ENCODE results near the gene HMOX2. TPM values are rescaled to one million over a fixed set of nuclear protein-coding genes. Genes with fewer than 3 reads are reported as not detected.

The HMOX2 gene
- total RNA-seq, 1 donor from 2014 or later, result 47.2 TPM

DNA sequence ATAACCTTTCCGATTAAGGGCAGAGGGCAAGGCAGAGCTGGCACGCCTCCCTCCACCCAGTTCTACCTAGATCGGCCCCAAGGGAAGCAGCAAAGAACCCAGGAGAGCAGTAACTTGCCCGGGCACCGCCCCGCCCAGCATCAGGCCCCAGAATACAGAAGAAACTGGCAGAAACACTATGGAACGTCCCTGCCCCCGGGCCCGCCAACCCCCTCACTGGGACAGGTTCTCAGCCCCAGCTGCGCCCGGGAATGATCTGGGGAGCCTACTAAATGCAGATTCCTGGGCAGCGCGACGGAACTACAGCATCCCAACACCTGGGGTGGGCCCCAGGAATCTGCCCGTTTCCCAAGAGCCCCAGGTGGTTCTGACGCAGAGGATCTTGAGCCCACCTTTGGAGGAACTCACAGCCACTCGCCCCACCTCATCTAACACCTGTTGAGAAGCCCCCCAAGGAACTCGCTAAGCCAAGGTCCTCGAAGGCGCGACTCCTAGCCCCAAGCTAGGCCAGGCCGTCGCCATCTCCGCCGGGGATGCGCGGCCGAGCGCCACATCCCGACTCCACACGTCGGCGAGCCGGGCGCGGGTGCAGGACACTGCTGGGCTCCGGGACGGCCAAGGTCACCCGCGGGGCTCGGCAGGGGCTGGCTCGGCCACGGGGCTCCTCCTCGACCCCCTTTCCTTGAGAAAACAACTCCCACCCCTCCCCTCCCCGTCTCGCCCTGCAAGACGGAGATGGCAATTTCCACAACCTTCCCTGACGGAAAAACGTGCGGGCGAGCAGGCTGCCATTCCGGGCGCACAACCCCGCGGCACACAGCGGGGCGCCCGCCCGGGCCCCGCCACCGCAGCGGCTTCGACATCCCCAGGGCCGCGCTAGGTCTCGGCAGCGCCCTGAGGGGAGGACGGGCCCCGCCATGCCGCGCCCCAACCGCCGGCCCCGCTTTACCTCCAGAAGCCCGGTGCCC is 61.5 kb downstream of the HMOX2 start:
- Mint-ChIP-seq H3K4me1 (ENCODE audit: unreplicated experiment) (peaks cover 19% of the 10 kb centered on the region), H3K36me3 (ENCODE audit: unreplicated experiment) (peaks cover 8% of the 10 kb centered on the region), H3K4me3 (ENCODE audit: unreplicated experiment) (peak overlapping the region; percentile 73), H3K27me3 (ENCODE audit: unreplicated experiment) (no peaks in the 10 kb centered on the region), H3K27ac (ENCODE audit: unreplicated experiment) (peak overlapping the region; percentile 27), H3K9me3 (ENCODE audit: unreplicated experiment) (peaks cover 6% of the 10 kb centered on the region)
- TF ChIP-seq CTCF (IDR thresholded peaks at IDR 0.05), result no peak
- no peak for DNase-seq (ENCODE audit: extremely low spot score, unreplicated experiment)

DNA sequence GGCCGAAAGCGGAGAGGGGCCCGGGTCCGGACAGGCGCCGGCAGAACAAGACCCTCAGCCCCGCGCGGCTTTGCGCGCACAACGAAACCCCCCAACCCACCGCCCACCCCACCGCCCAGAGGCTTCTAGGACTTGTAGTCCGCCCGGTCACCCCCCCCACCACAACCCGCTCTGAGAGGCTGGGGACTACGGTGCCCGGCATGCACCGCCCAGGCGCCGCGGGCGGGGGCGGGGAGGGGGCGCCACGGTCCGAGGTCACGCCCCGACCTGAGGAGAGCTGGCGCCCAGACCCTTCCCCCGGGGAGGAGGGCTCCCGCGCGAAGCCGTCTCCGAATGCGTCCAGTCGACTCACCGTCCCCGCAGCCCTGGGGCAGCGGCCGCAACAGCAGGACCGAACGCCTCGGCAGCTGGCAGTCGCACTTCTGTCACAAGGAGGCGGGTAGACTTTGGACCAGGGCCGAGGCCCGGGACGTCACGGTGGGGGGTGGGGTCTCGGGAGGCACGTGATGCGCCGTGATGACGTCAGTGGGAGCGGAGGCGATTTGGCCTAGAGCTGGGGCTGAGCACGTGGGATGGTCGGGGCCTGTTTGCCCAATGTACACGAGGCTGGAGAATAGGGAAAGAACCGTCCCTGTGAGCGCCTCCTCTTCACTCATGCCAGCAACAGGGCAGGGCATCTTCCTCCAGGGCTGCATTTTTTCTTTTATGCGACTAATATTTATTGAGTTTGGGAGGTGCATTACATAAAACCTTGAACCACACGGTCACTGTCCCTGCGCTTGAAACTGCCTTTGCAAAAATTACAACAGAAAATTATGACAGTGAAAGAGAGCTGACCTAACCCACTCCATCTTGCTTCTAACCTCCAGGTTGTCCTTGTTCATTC is 62.4 kb downstream of the HMOX2 start, which contains the start of gene CDIP1:
TSS of gene CDIP1 (minus strand) at position 424 of the 886 bp plus-strand sequence. CDS start 24,643 bp downstream, outside the sequence.
- peak within 1 kb of the TSS; percentile 73 for H3K4me3 Mint-ChIP-seq (ENCODE audit: unreplicated experiment)
- H3K36me3 Mint-ChIP-seq (ENCODE audit: unreplicated experiment), result peaks cover 4% of the 10 kb centered on the region
- peaks cover 19% of the 10 kb centered on the region for H3K4me1 Mint-ChIP-seq (ENCODE audit: unreplicated experiment)
- peak; percentile 15 for TF ChIP-seq CTCF (IDR thresholded peaks at IDR 0.05)
- H3K9me3 Mint-ChIP-seq (ENCODE audit: unreplicated experiment), result peaks cover 6% of the 10 kb centered on the region
- H3K27ac Mint-ChIP-seq (ENCODE audit: unreplicated experiment), result peak within 1 kb of the TSS; percentile 64
- no peaks in the 10 kb centered on the region for H3K27me3 Mint-ChIP-seq (ENCODE audit: unreplicated experiment)
- peak; percentile 98 for DNase-seq (ENCODE audit: extremely low spot score, unreplicated experiment)

DNA sequence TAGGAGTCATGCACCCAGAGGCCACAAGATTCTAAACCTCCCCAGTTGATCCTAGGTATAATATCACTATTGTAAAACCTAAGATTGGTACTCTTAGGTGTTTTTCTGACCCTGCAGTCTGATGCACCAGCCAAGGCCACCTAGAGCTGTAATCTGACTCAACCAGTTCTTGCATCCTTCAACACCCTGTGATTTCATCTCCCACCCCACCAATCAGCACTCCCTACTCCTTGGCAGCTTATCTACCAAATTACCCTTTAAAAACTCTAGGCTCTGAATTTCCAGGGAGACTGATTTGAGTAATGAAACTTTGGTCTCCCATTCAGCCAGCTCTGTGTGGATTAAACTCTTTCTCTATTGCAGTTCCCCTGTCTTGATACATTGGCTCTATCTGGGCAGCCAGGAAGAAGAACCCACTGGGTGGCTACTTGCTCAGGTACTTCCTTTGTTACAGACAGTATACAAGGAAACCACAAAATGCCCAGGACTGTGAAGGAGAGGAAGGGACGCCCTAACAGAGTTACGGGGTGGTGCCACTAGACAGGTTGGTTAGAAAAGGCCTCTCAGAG is 63.6 kb downstream of the HMOX2 start:
- peaks cover 6% of the 10 kb centered on the region for H3K9me3 Mint-ChIP-seq (ENCODE audit: unreplicated experiment)
- H3K27me3 Mint-ChIP-seq (ENCODE audit: unreplicated experiment), result peaks cover 2% of the 10 kb centered on the region
- H3K4me3 Mint-ChIP-seq (ENCODE audit: unreplicated experiment), result peak overlapping the region; percentile 42
- no peak overlapping the region for H3K27ac Mint-ChIP-seq (ENCODE audit: unreplicated experiment)
- peaks cover 19% of the 10 kb centered on the region for H3K4me1 Mint-ChIP-seq (ENCODE audit: unreplicated experiment)
- no peak for DNase-seq (ENCODE audit: extremely low spot score, unreplicated experiment)
- TF ChIP-seq CTCF (IDR thresholded peaks at IDR 0.05), result no peak
- peaks cover 4% of the 10 kb centered on the region for H3K36me3 Mint-ChIP-seq (ENCODE audit: unreplicated experiment)

- no peak for TF ChIP-seq CTCF (IDR thresholded peaks at IDR 0.05)
- Mint-ChIP-seq H3K36me3 (ENCODE audit: unreplicated experiment) (peaks cover 4% of the 10 kb centered on the region), H3K9me3 (ENCODE audit: unreplicated experiment) (peaks cover 6% of the 10 kb centered on the region)
These were observed 68.3 kb downstream of the HMOX2 start for GRCh38 chr16:4544473-4544872.

More at GRCh38 chr16:4544473-4544872, 68.3 kb downstream of the HMOX2 start:
- Mint-ChIP-seq H3K4me3 (ENCODE audit: unreplicated experiment) (no peak overlapping the region), H3K27me3 (ENCODE audit: unreplicated experiment) (peaks cover 17% of the 10 kb centered on the region), H3K27ac (ENCODE audit: unreplicated experiment) (no peak overlapping the region), H3K4me1 (ENCODE audit: unreplicated experiment) (no peaks in the 10 kb centered on the region)
- DNase-seq (ENCODE audit: extremely low spot score, unreplicated experiment), result no peak

Measured in osteocyte (in vitro differentiated cells).